Urothelium cell line (cell line): ENCODE measurements around the gene LMX1A.

Experiments used
- DNase-seq: peaks from one replicate; pipeline ENCODE4 v3.0.0; 2011; ENCODE audit warnings: low spot score, mixed read lengths
- FAIRE-seq: peaks from 2 replicates; lab custom pipeline; 2011; peaks lifted over from hg19 to GRCh38; lab: Jason Lieb, UNC

LMX1A gene

GRCh38 chr1:165226326-165226725 is 130.2 kb downstream of the LMX1A start:
- DNase-seq (no peak), FAIRE-seq (no peak)

DNA sequence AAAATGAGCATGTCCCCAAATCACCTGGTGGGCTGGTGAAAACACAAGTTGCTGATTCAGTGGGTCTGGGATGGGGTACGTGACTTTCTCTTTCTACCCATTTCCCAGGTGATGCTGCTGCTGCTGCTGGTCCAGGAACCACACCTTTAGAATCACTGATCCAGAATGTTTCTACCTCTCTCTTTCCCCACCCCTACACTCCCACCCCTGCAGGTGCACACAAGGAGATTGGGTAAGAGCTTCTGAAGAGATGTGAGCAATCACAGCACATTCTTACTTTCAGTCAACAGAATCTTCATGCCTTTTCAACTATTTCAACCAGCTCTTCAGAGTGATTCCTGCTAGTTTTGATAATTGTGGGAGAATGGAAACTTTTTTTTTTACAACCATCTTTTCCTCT is 130.9 kb downstream of the LMX1A start:
- DNase-seq (no peak), FAIRE-seq (no peak)

- no peak for DNase-seq
- FAIRE-seq, result no peak
These were observed 131.5 kb downstream of the LMX1A start for GRCh38 chr1:165225062-165225461.

GRCh38 chr1:165224504-165224903 is 132.0 kb downstream of the LMX1A start:
- FAIRE-seq (no peak), DNase-seq (no peak)

GRCh38 chr1:165222580-165222979 is 133.9 kb downstream of the LMX1A start:
- DNase-seq (no peak), FAIRE-seq (no peak)

DNA sequence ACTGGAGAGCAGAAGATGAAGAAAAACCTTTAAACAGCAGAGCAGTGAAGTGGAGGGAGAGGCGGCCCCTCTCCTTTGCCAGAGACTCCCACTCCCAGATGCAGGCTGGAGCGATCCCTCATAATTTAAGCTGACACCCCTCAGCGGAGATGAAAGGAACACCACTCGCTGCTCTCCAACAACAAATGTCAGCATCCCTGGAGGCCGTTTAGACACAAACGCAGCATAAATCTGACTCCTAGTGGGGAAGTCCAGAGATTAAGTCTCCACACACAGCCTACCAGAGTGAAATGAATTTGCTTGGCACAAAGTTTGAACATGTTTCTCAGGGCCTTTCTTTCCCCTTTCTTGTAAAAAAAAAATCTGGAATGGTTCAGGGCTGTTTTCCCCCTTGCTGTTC is 137.8 kb downstream of the LMX1A start:
- no peak for DNase-seq
- FAIRE-seq, result no peak

- FAIRE-seq (no peak), DNase-seq (no peak)
These were observed 138.6 kb downstream of the LMX1A start for GRCh38 chr1:165217958-165218357.

DNA sequence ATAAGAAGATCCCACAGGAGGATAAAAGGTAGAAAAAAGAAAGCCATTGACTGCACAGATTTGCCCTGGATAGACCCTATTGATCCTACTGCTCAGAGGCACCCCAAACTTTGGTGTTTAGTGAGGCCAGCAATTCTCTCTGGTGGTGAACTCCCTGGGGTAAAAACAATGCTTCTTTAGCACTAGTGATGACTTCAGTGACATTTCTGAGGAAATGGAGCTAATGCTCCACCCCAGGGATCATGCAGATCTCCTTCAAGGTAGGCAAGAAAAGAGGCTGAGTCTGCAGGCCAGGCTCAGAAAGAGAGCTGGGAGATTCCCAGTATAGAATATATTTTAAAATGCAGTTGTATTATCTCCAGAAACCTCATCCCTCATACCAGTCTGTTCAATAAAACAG is 140.3 kb downstream of the LMX1A start:
- DNase-seq (no peak), FAIRE-seq (no peak)

DNA sequence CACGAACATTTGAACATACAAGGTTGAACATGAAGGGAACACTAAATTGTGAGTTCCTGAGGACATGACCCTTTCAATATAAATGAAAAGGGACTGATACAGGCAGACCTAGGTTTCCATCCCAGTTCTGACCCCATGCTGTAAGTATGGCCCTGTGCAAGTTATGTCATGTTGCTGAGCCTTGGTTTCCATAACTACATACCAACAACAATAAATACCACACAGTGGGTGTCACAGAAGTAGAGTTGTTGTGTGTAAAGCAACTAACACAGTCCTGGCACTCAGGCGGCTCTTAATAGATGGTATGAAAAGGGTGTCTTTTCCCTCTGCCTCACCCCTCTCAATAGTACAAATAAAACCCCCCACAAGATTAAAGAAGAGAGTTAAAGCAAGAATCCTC is 140.8 kb downstream of the LMX1A start:
- FAIRE-seq, result no peak
- DNase-seq, result no peak

- FAIRE-seq, result no peak
- no peak for DNase-seq
These were observed 144.3 kb downstream of the LMX1A start for GRCh38 chr1:165212229-165212628.

DNA sequence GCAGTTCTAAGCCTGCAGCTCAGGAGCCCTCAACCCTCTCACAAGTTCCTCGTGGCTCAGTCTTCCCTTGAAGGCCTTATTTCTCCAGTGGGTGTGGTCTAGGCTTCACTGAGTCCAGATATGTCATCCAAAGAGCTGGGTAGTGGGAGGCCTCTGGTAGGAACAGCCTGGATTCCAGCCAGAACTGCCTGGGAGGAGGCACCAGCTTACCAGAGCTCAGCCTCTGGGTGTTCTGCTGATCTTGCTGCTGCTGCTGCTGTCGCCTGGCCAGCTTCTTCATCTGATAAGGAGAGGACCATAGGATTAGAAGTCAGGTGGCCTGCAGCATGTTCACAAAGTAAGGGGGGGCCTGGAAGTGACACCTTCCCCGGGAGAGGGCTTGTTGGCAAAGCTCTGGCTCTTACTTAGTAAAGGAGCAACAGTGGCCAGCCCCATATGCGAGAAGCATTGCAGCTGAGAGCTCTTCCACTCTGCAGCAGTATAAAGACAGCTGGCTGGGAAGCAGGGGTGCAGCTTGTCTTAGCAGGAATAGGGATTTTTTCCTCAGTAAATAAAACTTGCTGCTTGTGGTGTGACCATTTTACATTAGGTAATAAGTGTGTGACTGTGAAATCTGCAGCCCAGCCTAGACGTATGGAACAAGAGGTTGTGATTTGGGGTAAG is 148.5 kb downstream of the LMX1A start:
- no peak for FAIRE-seq
- no peak for DNase-seq

DNA sequence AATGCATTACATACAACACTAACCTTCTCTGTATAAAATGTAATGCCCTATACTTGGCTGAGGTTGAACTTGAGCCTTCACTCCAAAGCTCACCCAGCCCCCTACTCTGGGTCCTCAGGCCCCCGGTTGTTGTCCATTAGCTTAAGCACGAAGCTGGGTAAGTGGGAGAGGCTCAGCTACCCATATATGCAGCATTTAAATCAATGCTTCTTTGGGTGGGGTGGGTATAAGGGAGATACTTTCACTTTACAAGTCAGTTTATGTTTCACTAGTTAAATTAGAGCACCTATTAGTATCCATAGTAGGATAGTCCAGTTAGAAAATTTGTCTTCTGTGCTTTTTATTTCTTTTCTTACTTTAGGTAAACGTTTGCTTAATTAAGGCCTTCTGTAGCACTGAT is 151.4 kb downstream of the LMX1A start:
- DNase-seq, result no peak
- no peak for FAIRE-seq

DNA sequence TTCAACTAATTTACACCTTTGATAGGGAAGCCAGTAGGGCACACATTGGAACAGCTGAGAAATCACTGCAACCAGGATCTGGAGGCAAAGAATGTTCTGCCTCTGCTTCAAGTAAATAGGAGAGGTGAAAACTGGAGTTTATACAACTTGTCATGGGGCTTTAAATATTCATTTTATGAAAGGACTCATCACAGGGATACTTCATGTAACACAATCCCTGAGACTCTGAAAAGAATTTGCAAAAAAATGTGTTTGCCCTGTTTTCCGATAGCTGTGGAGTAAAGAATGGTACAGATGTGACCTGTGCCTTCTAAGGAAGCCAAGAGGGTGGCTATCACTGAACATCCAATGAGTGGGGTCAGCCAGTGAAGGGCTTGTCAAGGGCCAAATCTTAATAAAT is 152.0 kb downstream of the LMX1A start:
- FAIRE-seq (no peak), DNase-seq (no peak)

DNA sequence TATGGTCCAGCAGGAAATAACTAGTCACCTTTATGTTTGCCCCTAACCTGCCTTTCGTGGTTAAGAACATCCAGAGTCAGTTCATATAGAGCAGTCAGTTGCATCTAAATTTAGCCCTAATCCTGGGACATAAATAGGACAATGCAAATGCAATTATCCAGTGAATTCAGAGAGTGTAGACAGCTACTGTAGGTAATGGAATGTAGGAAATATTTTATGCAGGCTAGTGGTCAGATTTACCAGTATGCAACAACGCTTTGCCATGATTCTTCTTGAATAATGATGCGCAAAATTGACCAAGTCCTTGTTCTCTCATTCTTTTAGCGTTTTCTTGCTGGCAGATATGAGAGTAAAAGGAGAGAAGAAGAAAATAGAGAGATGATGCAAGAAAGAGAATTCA is 165.4 kb downstream of the LMX1A start:
- no peak for FAIRE-seq
- DNase-seq, result no peak

- FAIRE-seq (no peak), DNase-seq (no peak)
These were observed 166.6 kb downstream of the LMX1A start for GRCh38 chr1:165189913-165190312.

DNA sequence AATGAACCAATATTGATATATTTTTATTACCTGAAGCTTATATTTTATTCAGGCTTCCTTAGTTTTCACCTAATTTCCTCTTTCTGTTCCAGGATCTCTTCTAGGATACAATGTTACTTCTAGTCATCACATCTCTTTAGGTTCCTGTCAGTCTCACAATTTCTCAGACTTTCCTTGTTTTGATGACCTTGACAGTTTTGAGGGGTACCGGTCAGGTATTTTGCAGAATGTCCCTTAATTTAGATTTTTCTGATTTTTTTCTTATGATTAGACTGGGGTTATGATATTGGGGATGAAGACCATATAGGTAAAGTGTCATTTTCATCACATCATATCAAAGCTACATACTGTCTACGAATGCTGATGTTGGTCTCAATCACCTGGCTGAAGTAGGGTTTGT is 167.5 kb downstream of the LMX1A start:
- DNase-seq (no peak), FAIRE-seq (no peak)

DNA sequence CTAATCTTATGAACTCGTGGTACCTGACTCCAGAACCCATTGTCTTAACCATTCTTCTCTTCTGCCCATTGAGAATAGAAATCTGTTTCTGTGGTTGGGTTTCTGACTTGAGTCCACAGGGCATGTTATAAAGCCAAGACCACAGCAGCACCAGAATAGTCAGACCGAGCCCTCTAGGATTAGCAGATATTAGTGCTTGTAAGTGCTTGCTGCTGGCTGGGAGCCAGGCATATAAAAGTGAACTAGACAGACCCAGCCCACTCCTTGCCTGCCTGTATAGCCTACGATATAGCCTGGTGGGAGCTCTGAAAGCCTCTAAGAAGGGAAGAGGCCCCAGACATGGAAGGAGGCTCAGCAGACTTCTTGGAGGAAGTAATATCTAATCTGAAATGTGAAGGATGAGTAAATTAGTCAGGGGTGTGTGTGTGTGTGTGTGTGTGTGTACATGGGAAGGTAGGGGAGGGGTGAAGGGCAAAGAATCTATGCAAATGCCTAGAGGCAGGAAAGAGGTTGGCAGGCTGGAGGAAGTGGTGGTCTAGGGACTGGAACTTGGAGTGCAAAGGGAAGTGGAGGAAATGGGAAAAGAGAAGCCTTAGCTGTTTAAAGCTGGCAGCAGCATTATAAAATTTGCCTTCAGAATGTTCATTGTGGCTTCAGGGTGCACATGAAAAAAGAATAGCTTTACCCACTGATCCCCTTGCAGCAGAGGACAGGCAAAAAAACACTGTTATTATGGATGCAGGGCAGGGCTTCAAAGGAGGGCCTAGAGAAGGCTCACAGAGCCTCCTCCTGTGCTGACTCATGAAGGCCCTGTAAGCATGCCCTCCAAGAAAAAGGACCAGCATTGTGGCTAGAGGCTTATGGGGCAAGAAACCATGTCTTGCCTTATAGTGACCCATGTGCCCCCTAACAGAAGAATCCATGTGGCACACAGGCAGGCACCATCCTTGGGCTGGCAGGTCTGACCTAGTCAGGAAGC is 169.2 kb downstream of the LMX1A start:
- FAIRE-seq (no peak), DNase-seq (no peak)

- DNase-seq, result no peak
- FAIRE-seq, result no peak
These were observed 171.2 kb downstream of the LMX1A start for GRCh38 chr1:165185161-165185889.

DNA sequence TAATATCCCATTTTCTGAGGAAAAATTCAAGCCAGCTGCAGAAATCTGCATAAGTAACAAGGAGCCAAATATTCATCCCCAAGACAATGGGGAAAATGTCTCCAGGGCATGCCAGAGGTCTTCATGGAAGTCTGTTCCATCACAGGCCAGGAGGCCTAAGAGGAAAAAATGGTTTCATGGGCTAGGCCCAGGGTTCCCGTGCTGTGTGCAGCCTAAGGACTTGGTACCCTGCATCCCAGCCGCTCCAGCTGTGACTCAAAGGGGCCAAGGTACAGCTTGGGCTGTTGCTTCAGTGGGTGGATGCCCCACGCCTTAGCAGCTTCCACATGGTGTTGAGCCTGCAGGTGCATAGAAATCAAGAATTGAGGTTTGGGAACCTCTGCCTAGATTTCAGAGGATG is 173.5 kb downstream of the LMX1A start:
- DNase-seq, result no peak

DNA sequence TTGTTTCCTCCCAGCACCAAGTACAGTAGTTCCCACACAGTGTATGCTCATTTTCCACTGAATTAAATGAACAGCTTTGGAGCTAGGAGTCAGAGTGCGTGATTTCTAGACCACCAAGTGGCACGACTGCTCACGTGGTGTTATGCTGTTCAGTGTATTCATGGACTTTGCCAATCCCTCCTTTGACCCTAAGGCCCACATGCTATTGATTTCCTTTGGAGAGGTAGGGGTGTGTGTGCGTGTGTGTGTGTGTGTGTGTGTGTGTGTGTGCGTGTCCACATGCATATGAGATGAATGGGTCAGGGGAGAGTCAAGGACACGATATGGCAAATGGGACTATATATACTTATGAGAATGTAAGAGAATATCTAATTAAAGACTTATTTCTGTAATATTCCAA is 177.2 kb downstream of the LMX1A start:
- FAIRE-seq (no peak), DNase-seq (no peak)

More for the DNA sequence above, 173.5 kb downstream of the LMX1A start:
- FAIRE-seq, result no peak

DNA sequence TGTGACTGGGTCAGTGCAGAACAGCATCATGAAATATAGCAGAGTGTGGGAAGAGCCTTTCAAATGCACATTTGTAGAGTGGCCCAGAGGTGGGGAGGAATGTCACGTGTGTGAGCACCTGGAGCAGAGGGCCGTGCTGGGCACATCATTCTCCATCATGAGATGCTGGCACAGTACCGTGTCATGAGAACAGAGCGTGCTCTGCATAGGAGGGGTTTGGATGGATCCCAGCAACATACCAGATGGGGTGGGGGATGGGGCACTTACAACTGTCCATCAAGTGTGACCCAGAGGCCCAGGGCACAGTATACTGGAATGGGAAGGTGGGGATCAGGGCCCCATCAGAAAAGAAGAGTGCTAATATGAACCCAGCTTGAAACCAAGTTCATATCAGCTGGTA is 182.0 kb downstream of the LMX1A start:
- no peak for FAIRE-seq
- no peak for DNase-seq

GRCh38 chr1:165173818-165174217 is 182.7 kb downstream of the LMX1A start:
- FAIRE-seq (no peak), DNase-seq (no peak)
